Measurements from ENCODE around the gene BCDIN3D. TPM values are rescaled to one million over a fixed set of nuclear protein-coding genes. Genes with fewer than 3 reads are reported as not detected.

Gene BCDIN3D
- total RNA-seq, 2 donors from 2014 or later, result 3.3 to 3.7 TPM

GRCh38 chr12:49818241-49818895 lies 24.5 kb downstream of the BCDIN3D start:
- H3K9me3 ChIP-seq, result no peaks in the 10 kb centered on the region
- intact Hi-C loops (cut with DNase I), result no loop called here
- H3K36me3 ChIP-seq, result no peaks in the 10 kb centered on the region
- no peak overlapping the region for H3K4me3 ChIP-seq
- H3K27me3 ChIP-seq, result no peaks in the 10 kb centered on the region
- TF ChIP-seq CTCF (IDR thresholded peaks at IDR 0.05), result no peak
- H3K27ac ChIP-seq, result no peak overlapping the region
- no peak for DNase-seq
- no peaks in the 10 kb centered on the region for H3K4me1 ChIP-seq
- H3K9ac ChIP-seq (ENCODE audit: low read depth in 2 of 2, low read length in 2 of 2), result no peak overlapping the region

- no peak overlapping the region for H3K9ac ChIP-seq (ENCODE audit: low read depth in 2 of 2, low read length in 2 of 2)
- no peak overlapping the region for H3K27ac ChIP-seq
- no peaks in the 10 kb centered on the region for H3K27me3 ChIP-seq
- H3K4me3 ChIP-seq, result no peak overlapping the region
- no peaks in the 10 kb centered on the region for H3K4me1 ChIP-seq
- H3K9me3 ChIP-seq, result no peaks in the 10 kb centered on the region
- TF ChIP-seq CTCF (IDR thresholded peaks at IDR 0.05), result no peak
- intact Hi-C loops (cut with DNase I), result no loop called here
- H3K36me3 ChIP-seq, result no peaks in the 10 kb centered on the region
- DNase-seq, result no peak
These were observed 29.8 kb downstream of the BCDIN3D start for GRCh38 chr12:49813131-49813530.

- H3K36me3 ChIP-seq, result no peaks in the 10 kb centered on the region
- H3K4me3 ChIP-seq, result no peak overlapping the region
- H3K27me3 ChIP-seq, result no peaks in the 10 kb centered on the region
- H3K9me3 ChIP-seq, result no peaks in the 10 kb centered on the region
- H3K9ac ChIP-seq (ENCODE audit: low read depth in 2 of 2, low read length in 2 of 2), result no peak overlapping the region
- no peaks in the 10 kb centered on the region for H3K4me1 ChIP-seq
- intact Hi-C loops (cut with DNase I), result no loop called here
- TF ChIP-seq CTCF (IDR thresholded peaks at IDR 0.05), result no peak
- no peak overlapping the region for H3K27ac ChIP-seq
- no peak for DNase-seq
These were observed 30.9 kb downstream of the BCDIN3D start for GRCh38 chr12:49811961-49812401.

GRCh38 chr12:49811136-49811535 lies 31.8 kb downstream of the BCDIN3D start:
- no peaks in the 10 kb centered on the region for H3K9me3 ChIP-seq
- no peaks in the 10 kb centered on the region for H3K36me3 ChIP-seq
- intact Hi-C loops (cut with DNase I), result no loop called here
- H3K27ac ChIP-seq, result no peak overlapping the region
- no peak for DNase-seq
- H3K27me3 ChIP-seq, result no peaks in the 10 kb centered on the region
- H3K4me1 ChIP-seq, result no peaks in the 10 kb centered on the region
- no peak overlapping the region for H3K9ac ChIP-seq (ENCODE audit: low read depth in 2 of 2, low read length in 2 of 2)
- no peak for TF ChIP-seq CTCF (IDR thresholded peaks at IDR 0.05)
- no peak overlapping the region for H3K4me3 ChIP-seq

GRCh38 chr12:49809906-49810389 lies 33.0 kb downstream of the BCDIN3D start:
- Histone ChIP-seq H3K36me3 (no peaks in the 10 kb centered on the region), H3K9me3 (no peaks in the 10 kb centered on the region), H3K9ac (ENCODE audit: low read depth in 2 of 2, low read length in 2 of 2) (no peak overlapping the region), H3K27ac (no peak overlapping the region), H3K27me3 (no peaks in the 10 kb centered on the region), H3K4me1 (no peaks in the 10 kb centered on the region), H3K4me3 (no peak overlapping the region)
- intact Hi-C loops (cut with DNase I), result no loop called here
- no peak for DNase-seq
- TF ChIP-seq CTCF (IDR thresholded peaks at IDR 0.05), result no peak
